WTC11 (cell line): ENCODE data around the gene CDCA7L. TPM values are rescaled to one million over a fixed set of nuclear protein-coding genes. Genes with fewer than 3 reads are reported as not detected.
A peak's percentile ranks its signal among the peaks of the same experiment; 100 is the strongest.

Experiments used
- ATAC-seq: fragments of 200-7000 bp; cut with Tn5 transposase; 2 replicates; pipeline ENCODE4 v1.10.0; 2021; ENCODE audit warnings: mild to moderate bottlenecking, moderate library complexity
- CTCF ChIA-PET: fragments of 300-600 bp; sonication (Branson Sonifier 250); formaldehyde crosslinking; loops from one replicate; lab custom pipeline; 2021; ENCODE audit warnings: antibody characterized with exemption; lab: Charles Lee
- POLR2A ChIA-PET: fragments of 350-600 bp; sonication (Branson Sonifier 250); formaldehyde crosslinking; loops from one replicate; lab custom pipeline; 2021; ENCODE audit warnings: antibody characterized with exemption; lab: Charles Lee
- DNase-seq: peaks from one replicate; pipeline ENCODE4 v3.0.0; 2021; ENCODE audit warnings: low spot score
- H3K27ac Mint-ChIP-seq: 2 replicates; pipeline ENCODE4 v1.8.0; 2021; ENCODE audit warnings: mixed read lengths
- H3K27me3 Mint-ChIP-seq: 2 replicates; pipeline ENCODE4 v1.8.0; 2021; ENCODE audit warnings: low read depth, mild to moderate bottlenecking, moderate library complexity, mixed read lengths
- H3K36me3 Mint-ChIP-seq: 2 replicates; pipeline ENCODE4 v1.8.0; 2021; ENCODE audit warnings: mixed read lengths
- H3K4me1 Mint-ChIP-seq: 2 replicates; pipeline ENCODE4 v1.8.0; 2022; ENCODE audit warnings: mixed read lengths
- H3K4me3 Mint-ChIP-seq: 2 replicates; pipeline ENCODE4 v1.8.0; 2021; ENCODE audit warnings: mild to moderate bottlenecking, moderate library complexity, mixed read lengths
- H3K9me3 Mint-ChIP-seq: 2 replicates; pipeline ENCODE4 v1.8.0; 2021; ENCODE audit warnings: mixed read lengths
- CBFB ChIP-seq: sonication (generic); formaldehyde crosslinking; IDR thresholded peaks from 2 replicates; pipeline ENCODE4 v1.8.1; 2022; ENCODE audit warnings: mild to moderate bottlenecking, low read depth, missing genetic modification reagents
- FOXK1 ChIP-seq: sonication (generic); formaldehyde crosslinking; IDR thresholded peaks from 2 replicates; pipeline ENCODE4 v1.8.0; 2022; ENCODE audit warnings: mild to moderate bottlenecking, moderate library complexity, missing genetic modification reagents
- IRF1 ChIP-seq: sonication (generic); formaldehyde crosslinking; IDR thresholded peaks from 2 replicates; pipeline ENCODE4 v1.8.0; 2023; ENCODE audit warnings: missing genetic modification reagents
- NR1H2 ChIP-seq: sonication (generic); formaldehyde crosslinking; IDR thresholded peaks from 2 replicates; pipeline ENCODE4 v1.9.0; 2021; ENCODE audit warnings: mild to moderate bottlenecking, moderate library complexity, missing genetic modification reagents
- PREB ChIP-seq: sonication (generic); formaldehyde crosslinking; IDR thresholded peaks from 2 replicates; pipeline ENCODE4 v1.8.1; 2022; ENCODE audit warnings: mild to moderate bottlenecking, missing genetic modification reagents, moderate library complexity, borderline replicate concordance
- STAT6 ChIP-seq: sonication (generic); formaldehyde crosslinking; conservative IDR thresholded peaks from 2 replicates; pipeline ENCODE4 v1.8.1; 2023; ENCODE audit warnings: mild to moderate bottlenecking, low read depth, missing genetic modification reagents, moderate library complexity
- ZNF263 ChIP-seq: sonication (generic); formaldehyde crosslinking; IDR thresholded peaks from 2 replicates; pipeline ENCODE4 v1.8.1; 2022; ENCODE audit warnings: low read depth, mild to moderate bottlenecking, moderate library complexity, missing genetic modification reagents
- ZNF532 ChIP-seq: fragments of 250-450 bp; sonication (Bioruptor Pico); IDR thresholded peaks from 2 replicates; pipeline ENCODE4 v1.9.0; 2021; ENCODE audit warnings: mild to moderate bottlenecking, borderline replicate concordance
- total RNA-seq: library from RNA; stranded (reverse); gene quantifications from 3 replicates; pipeline ENCODE4 v1.2.3, GENCODE V29; 2021
- TF ChIP-seq, protein P1 (sequence below): sonication (generic); formaldehyde crosslinking; IDR thresholded peaks from 2 replicates; pipeline ENCODE4 v1.8.1; 2023; ENCODE audit warnings: mild to moderate bottlenecking, missing genetic modification reagents, moderate library complexity
- TF ChIP-seq, protein P2 (sequence below): sonication (generic); formaldehyde crosslinking; IDR thresholded peaks from 2 replicates; pipeline ENCODE4 v1.8.1; 2022; ENCODE audit warnings: missing genetic modification reagents, borderline replicate concordance
- TF ChIP-seq, protein P3 (sequence below): sonication (generic); formaldehyde crosslinking; IDR thresholded peaks from 2 replicates; pipeline ENCODE4 v1.8.1; 2023; ENCODE audit warnings: mild to moderate bottlenecking, missing genetic modification reagents, moderate library complexity

CDCA7L gene
- total RNA-seq, 1 experiment from 2014 or later = 161 TPM

DNA sequence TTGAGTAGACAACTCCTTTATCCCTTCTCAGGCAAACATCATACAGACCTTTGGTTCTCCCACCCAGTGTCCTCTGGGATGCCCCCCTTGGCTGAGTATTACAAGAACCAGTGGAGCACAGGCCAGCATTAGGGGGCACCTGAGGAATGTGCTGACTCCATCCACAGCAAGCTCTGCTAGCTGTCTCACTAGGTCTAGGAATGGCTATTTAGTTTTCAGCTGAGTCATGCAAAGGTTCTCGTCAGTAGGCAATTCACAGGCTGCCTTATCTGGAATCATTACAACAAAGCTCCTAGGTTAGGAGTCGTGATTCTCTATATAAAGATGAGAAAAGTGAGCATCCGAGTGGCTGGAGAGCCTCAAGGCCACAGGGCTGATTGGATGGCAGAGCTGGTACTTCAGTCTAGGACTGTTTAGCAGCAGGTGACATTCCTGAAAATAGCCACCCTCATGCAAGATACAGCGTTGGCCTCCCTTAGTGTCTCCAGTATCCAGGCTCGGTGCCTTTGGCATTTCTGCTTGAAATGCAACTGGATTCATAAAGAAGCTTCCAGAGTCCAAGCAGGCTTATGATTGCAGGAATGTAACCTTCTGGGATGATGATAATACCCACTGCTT is 75.8 kb downstream of the CDCA7L start:
- no peaks in the 10 kb centered on the region for H3K9me3 Mint-ChIP-seq
- H3K27ac Mint-ChIP-seq = peak overlapping the region; percentile 92
- no peak for DNase-seq
- TF ChIP-seq, protein P1, sequence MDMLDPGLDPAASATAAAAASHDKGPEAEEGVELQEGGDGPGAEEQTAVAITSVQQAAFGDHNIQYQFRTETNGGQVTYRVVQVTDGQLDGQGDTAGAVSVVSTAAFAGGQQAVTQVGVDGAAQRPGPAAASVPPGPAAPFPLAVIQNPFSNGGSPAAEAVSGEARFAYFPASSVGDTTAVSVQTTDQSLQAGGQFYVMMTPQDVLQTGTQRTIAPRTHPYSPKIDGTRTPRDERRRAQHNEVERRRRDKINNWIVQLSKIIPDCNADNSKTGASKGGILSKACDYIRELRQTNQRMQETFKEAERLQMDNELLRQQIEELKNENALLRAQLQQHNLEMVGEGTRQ (CRISPR knock-in tag) = no peak
- TF ChIP-seq CBFB (CRISPR knock-in tag) (no peak), STAT6 (CRISPR knock-in tag) (no peak), PREB (CRISPR knock-in tag) (no peak), NR1H2 (CRISPR knock-in tag) (no peak), ZNF263 (CRISPR knock-in tag) (no peak), FOXK1 (CRISPR knock-in tag) (no peak), ZNF532 (no peak), IRF1 (CRISPR knock-in tag) (no peak)
- TF ChIP-seq, protein P2, sequence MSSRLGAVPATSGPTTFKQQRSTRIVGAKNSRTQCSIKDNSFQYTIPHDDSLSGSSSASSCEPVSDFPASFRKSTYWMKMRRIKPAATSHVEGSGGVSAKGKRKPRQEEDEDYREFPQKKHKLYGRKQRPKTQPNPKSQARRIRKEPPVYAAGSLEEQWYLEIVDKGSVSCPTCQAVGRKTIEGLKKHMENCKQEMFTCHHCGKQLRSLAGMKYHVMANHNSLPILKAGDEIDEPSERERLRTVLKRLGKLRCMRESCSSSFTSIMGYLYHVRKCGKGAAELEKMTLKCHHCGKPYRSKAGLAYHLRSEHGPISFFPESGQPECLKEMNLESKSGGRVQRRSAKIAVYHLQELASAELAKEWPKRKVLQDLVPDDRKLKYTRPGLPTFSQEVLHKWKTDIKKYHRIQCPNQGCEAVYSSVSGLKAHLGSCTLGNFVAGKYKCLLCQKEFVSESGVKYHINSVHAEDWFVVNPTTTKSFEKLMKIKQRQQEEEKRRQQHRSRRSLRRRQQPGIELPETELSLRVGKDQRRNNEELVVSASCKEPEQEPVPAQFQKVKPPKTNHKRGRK (CRISPR knock-in tag) = no peak
- TF ChIP-seq, protein P3, sequence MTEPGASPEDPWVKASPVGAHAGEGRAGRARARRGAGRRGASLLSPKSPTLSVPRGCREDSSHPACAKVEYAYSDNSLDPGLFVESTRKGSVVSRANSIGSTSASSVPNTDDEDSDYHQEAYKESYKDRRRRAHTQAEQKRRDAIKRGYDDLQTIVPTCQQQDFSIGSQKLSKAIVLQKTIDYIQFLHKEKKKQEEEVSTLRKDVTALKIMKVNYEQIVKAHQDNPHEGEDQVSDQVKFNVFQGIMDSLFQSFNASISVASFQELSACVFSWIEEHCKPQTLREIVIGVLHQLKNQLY (CRISPR knock-in tag) = no peak
- ATAC-seq = peak; percentile 45
- ChIA-PET CTCF (interaction anchor here (0.6 to 3.2 kb wide), 3 partner anchors 13 to 213 kb away, joined by 3 to 10 read pairs (median 3); no protein-coding TSS in a partner anchor), POLR2A (interaction anchor here (0.6 kb wide), 1 partner anchor 581 kb away, joined by 3 read pairs; no protein-coding TSS in a partner anchor)
- H3K4me3 Mint-ChIP-seq = no peak overlapping the region
- peaks cover 23% of the 10 kb centered on the region for H3K36me3 Mint-ChIP-seq
- H3K4me1 Mint-ChIP-seq = peaks cover 79% of the 10 kb centered on the region
- no peaks in the 10 kb centered on the region for H3K27me3 Mint-ChIP-seq
